NCI-H345 treated with DMSO at 0.1 percent for 48 hours (cell line): ENCODE measurements around the gene GRID1.

Source experiments
- DNase-seq: peaks from one replicate; lab custom pipeline; 2025; ENCODE audit not compliant: unreplicated experiment; lab: John Stamatoyannopoulos, UW

Gene GRID1

DNA sequence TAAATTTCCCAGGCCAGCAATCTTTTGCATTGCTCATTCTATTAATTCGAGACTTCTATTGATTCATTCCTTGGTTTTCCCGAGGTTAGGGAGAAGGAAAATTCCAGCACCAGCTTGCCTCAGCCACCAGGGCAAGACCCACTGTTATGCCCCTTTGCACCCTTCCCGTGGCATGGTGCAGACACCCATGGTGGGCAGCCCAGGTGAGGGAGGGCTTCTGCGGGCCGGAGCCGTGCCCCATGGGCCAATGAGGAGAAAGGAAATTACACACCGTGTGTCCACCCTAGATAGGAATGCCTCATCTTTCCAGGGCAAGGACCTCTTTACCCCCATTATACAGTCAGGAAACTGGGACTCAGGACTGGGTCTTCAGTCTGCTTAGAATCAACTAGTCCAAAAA is 4.5 kb upstream of the GRID1 start:
- no peak for DNase-seq

DNA sequence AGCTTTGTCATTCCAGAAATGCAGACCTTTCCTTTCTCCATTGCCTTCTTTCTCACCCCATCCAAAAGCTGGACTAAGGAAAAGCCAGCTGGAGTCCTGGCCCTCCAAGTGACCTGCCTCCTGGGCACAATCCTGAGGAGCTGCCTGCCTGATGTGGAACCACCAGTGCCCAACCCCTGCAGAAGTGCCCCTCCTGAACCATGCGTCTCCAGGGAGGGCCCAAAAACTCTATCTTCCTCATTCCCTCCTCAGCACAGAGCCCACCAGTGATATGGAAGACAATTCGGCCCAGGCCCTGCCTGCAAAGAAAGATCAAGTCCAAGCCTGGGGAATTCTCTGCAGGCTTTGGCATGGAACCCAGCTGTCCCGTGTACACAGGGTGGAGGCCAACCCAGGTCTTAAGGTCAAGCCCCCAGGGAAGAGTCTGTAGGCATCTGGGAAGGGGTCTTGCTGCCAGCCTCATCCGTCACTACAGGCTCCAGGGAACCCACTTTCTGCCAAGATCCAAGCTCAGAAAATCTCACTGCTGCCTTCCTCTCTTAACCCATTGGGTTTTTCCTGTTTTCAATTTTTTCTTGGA is 3.5 kb upstream of the GRID1 start:
- no peak for DNase-seq

DNA sequence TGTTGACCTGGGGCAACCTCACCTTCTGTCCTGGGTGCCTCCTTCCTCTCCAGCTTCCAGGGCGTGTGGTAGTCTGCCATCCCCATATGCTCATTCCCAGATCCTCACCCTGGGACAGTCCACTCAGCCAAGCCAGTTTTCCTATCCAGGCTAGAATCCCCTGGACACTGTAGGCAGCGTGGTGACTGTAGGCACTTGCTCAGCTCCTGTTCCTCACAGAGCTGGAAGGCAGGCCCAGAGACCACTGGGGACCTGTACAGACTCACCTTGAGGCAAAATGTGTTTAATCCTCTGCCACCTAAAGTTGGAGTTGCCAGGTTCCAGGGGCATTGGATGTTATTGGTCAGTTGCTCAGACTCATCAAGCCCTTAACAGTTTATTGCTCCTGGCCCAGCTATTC is 2.4 kb upstream of the GRID1 start:
- DNase-seq = no peak

DNA sequence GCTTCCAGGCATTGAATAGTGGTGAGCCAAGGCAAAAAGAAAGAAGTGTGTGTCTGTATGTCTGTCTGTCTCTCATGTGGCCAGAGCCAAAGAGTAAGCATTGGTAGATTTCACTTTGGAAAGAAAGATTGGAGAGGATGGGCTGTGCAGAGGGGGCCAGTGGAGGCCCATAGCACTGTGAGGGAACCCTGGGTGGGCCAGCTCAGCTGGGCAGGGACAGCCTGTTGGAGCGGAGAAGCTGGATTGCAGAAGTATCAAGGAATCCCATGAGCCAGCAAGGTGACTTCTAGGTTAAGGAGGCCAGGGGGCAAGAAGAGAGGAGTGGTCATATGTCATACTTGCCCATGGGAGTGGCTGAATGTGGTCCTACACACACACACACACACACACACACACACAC is 1.5 kb upstream of the GRID1 start:
- no peak for DNase-seq

DNA sequence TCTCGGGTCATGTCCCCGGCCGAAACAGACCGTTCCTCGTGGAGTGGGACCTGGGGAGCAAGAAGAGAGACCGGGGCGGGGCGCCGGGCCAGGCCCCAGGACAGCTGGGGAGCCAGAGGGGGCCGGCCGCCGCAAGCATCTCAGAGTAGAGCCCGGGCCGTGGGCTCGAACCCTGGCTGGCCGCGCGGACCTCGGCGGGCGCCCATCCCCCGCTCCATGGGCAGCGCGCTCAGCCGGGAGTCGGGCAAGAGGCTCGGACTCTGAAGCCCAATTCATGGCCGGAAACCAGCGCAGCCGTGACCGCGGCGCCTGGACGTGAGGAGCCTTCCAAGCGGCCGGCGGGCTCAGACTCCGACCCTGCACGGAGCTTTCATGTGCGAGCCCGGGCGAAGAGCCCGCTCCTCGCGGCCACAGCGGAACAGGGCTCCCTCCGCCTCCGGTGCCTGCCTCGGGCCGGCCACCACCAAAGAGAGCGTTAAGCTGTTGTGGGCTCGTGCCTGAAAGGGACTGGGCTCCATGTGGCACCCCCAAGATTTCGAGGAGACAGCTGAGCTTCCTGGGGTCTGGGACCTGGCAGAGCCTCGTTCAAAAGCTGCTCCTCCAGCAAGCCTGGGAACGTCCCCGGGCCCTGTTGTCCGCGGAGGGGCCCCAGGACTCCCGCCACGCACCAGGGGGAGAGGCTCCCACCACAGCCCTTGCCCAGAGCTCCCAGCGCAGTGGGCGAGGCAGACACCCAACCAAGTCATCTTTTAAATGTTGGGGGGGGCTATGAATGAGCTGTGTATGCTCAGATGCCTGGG is 757 bp upstream of the GRID1 start:
- DNase-seq = no peak

DNA sequence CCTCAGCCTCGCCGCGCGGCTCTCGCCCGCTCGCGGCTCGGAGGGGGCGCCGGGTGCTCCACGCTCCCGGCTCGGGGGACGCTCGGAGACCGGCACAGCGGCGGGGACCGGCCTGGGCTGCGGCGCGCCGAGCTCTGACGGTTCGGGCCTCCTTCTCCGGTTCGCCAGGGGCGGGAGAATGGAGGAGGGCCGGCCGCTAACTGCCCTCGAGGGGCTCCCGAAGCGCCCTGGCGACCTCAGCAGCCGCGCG is 232 bp upstream of the GRID1 start:
- DNase-seq = no peak

DNA sequence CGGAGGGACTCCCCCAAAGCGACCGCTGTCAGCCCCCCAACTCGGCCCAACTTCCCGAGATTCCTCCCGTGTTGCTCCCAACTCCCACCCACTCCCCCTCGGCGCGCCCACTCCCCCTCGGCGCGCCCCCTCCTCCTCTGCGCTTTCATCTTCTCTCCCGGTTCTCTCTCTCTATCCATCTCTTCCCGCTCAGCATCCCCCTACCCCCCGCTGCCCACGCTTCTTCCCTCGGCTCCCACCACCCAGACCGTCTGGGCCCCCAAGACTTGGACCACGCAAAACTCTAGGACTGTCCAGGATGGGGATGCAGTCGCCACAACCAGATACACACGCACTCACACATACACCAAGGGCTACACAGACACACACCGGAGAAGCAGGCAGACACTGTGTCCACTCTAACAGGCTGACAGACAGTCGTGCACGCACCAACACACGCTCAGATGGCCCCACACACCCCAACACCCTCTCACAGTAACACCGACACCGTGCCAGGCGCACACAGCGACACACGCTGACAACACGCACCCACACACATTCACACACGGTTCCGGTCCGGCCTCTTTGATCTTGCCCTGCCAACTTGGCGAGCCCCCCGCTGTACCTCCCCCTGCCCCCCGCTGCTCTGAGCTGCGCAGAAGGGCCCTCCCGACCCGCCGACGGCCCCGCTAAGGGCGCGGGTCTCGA is 1.1 kb downstream of the GRID1 start:
- no peak for DNase-seq

DNA sequence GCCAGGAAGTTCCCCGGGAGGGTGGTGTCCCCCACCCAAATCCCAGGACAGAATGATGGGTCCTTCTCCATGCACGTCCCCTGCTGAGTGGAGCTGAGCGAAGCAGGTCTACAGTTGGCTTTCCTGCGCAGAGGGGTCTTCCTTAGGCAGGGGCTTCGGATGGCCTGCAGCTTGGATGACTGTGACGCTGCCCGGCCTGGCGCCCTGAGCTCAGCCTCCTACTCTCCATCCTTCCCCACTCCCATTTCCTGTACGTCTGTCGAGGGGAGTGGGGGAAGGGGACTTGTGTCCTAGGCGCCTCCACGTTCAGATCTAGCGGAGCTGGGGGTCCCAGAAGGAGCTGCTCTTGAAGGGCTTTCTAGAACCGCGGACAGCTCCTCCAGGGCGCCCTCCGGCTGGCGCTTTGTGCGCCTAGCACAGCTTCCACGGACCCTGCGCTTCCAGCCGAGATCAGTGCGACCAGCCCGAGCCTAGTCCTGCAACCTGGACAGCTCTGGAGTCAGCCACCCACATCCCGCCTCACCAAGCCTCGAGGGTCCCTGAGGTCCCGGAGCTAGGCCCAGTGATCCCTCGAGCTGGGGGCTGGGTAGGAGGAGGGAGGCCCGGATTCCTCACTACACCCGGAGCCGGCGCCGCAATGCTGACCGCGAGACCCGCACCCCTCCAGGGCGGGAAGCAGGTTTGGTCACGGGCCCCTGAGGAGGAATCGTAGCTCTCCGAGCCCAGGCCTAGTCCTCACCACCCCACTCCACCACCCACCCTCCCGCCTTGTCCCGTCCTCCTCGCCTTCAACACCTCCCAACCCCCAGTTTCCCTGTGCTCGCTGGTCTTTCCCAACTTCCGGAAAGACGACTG is 1.9 kb downstream of the GRID1 start:
- no peak for DNase-seq

DNA sequence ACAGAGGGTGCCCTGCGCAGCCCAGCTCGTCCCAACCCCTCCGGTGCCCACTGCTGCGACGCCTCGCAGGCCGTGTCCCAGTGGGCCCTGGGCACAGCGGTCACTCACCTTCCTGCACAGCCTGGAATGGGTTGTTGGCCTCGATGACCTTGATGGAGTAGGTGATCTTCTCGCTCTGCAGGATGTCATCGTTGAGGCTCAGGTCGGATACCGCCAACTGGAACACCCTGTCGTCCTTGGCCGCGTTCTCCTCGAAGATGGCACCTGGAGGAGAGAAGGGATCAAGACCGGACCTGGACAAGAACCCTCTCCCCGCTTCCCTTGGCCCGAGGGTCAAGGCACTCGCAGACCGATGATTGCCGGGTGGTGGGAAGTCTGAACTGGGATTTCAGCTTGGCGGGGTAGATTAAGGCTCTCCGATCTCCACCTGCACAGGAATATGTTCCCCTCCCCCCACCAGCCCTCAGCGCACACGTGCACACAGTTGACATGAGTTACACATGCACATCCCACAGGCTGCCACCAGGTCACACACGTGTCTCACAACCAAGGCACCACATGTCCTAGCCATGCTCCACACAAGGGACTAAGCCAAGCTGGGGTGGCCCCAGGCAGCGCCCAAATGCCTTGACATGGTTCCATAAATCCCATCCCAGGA is 2.6 kb downstream of the GRID1 start:
- DNase-seq = no peak

DNA sequence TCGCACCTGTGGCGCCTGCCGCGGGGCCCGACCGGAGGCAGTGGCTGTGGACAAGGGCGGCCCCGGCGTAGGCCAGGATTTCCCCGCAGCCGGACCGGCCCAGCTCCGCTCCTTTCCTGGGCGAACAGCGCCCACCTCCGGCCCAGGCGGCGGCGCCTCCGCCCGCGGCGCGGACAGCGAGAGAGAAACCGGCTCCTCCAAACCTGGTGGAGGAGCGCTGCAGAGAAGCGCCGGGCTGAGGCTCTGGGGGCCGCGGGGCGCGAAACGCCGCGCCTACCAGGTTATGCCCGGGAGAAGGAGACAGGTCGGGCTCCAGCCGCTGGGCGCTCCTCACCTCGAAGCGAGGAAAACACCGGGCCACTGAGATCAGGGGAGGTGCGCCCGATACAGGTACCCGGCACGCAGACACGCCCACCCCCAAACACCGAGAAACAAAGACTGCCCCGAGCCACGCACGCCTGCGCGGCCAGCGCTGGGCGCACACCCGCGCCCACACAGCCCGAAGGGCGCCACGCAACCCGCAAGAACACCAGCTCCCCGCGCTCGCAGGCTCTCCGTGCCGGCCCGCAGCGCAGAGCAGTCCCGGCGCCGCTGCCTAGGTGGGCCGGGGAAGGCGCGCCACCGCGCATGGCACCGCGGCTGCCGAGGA is 3.3 kb downstream of the GRID1 start:
- DNase-seq = no peak

DNA sequence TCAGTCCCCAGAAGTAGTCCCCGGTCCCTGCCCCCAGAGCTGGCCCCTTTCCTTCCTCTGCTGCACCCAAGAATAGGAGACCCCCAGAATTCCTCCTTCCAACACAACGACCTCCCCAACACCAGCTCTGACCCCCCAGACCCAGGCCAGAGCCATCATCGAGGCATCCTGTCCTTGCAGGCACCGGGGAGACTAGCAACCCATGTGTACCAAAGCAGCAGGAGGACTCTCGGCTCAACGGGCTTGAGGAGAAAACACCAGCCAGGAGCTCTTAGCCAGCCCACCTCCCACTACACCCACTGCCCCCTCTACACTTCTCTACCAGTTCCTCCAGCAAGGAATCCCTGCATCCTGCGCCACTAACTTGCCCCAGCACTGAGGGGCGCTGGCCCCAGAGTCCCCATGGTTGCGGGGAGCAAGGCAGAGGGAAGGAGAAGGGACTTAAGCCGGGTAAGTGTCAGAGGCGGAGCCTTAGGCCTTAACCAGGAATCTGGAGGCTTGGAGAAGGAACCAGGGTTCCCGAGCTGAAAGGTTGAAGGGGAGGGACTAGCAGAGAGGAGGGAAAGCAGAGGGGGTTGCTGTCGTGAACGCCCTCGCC is 3.9 kb downstream of the GRID1 start:
- no peak for DNase-seq

DNA sequence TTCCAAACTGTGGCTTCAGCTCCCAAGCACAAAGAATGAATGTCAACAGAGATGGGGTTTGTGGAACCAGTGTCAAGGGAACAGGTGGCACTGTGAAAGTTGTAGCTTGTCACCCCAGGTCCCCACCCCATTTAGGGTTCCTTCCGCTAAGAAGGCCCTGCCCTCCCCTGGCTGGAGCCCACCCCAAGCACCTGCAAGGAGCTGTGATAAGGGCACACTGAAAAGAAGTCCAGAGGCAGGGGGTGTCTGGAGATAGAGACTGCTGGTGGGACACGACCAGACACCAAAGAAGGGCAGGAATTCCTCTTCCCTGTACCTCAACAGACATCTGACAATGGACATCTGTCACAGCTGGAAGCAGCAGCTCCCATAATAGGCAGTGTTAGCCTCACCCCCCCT is 4.5 kb downstream of the GRID1 start:
- DNase-seq = no peak

DNA sequence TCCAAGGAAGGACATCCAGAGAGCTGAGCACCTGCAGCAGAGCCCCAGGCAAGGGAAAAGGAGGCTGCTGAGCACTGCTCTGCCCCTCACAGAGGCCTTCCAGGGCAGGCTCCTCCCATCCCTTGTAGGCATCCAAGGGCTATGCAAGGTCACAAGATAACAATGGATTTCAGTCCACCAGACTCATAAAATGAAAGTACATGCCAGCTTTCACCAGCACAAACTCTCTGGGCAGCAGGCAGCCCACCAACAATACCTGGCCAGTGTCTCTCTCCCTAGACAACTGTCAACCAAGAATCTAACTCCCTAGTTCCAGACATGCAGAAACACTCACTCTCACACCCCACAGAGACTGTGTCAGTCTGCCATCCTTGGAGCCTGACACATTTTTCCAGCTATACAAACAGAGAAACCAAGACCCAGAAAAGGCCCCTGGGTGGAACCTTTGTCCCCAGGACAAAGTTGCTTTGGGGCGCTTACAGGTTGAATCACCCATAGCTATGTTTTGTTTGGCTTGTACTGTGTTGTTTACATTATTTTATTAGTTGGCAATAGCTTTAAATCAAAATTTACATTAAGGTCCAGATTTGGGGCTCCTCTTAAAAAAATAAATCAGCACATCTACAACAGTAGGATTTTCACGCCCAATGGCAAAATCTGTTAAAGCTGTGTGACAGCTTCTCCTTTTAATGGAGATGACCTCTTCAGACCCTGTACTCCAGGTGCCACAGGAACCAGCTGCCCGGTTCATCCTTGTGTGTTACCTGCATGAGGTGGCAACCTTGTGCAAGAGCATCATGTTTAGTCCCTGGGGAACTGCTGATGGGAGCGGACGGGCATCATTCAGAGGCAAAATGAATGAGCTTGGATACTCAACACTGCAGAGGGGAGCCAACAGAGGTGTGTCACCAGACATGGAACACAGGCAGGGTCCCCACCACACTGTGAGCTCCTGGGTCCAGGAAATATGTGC is 5.2 kb downstream of the GRID1 start:
- peak; percentile 33 for DNase-seq

DNA sequence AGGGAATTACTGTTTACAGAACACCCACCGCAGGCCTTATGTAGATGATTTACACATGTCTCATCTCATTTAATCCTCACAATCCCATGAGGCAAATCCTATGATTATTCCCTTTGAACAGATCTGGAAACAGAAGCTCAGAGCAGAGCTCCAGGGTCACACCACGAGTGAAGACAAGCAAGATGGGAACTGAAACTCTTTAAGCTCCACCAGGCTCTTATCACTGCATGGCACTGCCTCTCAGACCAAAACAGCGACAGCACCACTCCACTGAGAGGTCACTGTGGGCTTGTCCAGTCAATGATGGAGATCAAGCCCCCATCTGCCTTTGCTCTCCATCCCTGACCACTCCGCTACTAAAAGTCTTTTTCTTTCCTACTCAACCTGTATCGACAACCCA is 5.9 kb downstream of the GRID1 start:
- no peak for DNase-seq

DNA sequence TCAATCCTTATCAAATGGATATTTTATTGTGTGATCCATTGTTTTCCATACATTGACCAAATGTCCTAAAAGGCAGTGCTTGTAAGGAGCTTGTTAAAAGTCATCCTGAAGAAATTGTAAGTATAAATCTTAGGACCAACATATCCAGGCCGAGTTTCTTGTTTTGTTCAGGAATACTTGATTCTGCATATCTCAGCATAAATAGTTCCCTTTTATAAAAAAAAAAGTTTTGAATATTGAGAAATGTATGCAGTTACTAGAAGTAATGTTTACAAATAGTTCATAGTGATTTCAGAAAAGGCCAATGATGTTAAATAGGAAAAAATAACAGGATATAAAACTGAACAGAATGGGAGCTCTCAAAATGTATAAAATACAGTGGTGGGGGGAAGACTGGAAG is 6.6 kb downstream of the GRID1 start:
- no peak for DNase-seq

DNA sequence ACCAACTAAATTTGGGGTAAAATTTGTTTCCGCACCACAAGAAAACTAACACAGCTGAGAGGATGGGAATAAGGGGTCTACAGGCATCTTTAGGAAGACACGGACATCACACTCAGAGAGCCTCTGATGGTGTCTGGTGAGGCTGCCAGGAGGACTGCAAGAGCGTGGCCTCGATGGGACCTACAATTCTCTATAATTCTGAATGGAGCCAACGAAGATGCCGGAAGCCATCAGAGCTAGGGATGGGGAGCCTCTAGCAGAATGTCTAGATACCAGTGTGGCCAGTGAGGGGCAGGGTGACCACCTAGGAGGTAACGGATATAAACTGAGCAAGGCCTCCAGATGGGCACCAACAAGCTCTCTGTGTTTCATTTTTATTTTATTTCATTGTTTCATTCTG is 7.5 kb downstream of the GRID1 start:
- no peak for DNase-seq

DNA sequence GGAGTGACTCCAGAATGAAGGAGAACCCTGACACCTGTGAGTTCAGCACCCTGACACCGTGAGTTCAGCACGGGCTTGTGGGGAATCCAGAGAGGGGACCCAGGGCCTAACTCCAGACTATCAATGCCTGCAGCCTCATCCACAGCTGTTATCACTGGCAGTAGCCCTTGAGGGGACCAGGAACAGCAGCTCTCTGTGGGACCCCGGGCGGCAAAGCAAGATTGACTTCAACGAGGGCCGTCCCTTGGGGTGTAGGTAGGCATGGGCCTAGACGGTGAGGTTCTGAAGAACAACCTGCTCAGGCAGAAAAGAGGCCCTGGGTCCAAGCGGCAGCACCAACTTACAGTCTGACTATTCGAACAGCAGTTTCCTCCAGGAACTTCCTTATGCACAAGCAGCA is 8.9 kb downstream of the GRID1 start:
- DNase-seq = no peak

DNA sequence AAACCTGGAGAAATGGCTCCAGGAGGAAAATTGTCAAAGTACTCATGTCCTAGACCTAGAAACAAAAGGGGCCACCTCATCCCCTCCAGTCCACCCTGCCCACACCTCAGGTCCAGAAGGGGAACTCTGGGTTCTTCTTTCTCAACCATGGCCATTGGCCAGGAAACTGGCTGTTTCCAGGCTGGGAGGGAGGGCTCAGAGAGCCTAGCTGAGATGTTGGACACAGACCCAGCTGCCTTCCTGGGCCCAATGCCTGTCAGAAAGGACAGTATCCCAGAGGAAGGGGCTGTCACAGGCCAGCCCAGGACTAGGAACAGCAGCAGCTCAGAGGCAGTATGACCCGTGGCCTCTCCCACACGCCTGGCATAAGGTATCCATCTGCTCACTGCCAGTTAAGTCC is 9.6 kb downstream of the GRID1 start:
- DNase-seq = no peak

DNA sequence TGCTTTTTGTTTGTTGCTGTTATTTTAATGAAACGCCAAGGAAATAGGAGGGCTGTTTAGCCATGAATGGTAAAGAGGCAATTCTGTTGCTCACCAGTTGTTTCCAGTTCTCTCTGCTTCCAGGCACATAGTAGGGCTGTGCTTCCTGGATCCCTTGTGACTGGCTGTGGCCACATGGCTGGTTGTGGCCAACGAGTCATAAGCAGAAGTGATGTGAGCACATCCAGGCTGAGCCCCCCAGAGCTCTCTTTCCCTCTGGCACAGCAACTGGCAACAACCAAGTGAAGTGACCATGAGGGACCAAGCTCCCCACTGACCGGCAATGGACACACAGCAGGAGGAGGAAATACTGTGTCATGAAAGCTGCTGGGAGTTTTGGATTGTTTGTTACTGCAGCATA is 10.3 kb downstream of the GRID1 start:
- DNase-seq = no peak
